Cerebellar cortex (tissue), 1 donor: ENCODE results near the gene EEFSEC.

Experiments used
- DNase-seq: peaks from one replicate; pipeline ENCODE4 v3.0.0-alpha.2; 2015; ENCODE audit warnings: low spot score

EEFSEC gene

DNA sequence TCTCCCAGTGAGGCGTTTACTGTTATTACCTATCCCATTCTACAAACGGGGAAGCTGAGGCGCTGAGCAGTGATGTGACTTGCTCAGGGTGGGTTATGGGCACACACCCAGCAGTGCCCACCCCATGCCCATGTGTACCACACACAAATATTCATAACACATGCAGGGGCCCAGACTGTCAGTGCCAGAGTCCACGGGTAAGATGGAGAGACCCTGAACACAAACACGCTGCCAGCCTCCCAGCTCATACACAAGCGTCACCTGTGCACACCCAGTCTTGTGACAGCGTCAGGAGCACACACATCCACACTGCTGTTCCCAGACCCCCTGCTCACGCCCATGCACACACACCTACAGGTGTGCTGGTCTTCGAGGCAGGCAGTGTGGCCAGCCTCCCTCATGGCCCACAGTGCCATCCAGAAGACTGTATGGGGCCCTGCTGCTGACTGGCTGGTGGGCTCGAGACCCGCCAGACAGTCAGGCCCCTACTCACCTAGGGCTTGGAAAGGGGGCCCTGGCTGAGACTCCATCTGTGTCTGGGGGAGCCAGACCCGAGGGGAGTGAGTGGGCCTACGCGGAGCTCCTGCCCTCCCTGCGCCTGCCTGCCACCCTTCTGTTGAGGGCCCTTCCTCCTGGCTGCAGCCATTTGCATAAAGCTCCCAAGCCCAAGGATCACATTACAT lies 274.0 kb downstream of the EEFSEC start:
- no peak for DNase-seq

GRCh38 chr3:128427872-128428822 lies 274.9 kb downstream of the EEFSEC start:
- no peak for DNase-seq

DNA sequence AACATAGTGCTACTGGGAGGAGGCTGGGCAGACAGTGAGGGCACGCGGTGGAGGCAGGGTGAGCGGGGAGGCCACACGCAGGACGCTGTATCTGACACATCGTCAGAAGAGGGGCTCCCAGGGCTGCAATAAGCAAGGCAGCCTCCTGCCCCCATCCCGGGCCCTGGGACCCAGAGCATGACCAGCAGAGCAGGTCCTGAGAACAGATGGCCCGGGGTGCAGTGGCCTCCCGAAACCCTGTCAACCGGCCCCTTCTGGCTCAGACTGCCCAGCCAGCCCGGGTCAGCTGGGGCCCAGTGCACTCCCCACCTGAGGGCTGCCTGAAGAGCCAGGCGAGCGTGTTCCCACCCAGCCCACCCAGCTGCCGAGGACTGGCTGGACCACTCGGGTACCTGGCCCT lies 276.0 kb downstream of the EEFSEC start:
- no peak for DNase-seq

DNA sequence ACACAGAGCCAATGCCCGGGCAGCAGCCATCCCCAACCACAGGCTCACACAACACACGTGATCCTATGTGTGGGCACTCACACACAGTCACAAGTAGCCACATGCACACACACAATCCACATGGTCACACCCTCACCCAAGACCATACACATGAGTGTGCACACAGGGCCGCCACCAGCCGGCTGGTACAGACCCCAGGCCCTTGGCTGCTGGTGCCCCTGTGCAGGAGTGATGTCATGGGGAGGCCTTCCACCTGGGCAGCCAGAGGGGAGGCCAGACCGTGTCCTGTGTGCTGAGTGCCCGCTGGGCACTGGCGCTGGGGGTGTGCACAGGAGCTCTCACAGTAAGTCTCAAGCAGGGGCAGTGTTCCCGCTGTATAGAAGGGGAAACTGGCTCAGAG lies 276.5 kb downstream of the EEFSEC start:
- no peak for DNase-seq

DNA sequence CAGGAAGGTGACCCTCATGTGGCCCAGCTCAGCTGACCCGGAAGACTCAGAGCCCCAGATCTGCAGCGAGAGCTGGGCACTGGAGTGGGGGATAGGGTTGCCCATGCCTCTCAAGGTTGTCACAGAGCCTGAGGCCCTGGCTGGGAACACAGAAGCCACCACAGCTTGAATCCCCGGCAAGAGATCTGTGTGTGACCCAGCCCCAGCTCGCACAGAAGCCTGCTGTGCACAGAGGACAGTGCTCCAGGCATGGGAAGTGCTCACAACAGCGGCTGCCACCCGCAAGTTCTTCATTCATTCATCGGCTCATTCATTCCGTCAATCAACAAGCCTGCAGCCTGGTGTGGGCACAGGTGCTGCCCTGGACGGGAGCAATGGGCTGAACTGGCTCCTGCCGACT lies 277.0 kb downstream of the EEFSEC start:
- DNase-seq = no peak

GRCh38 chr3:128430731-128431130 lies 277.4 kb downstream of the EEFSEC start:
- DNase-seq = no peak

DNA sequence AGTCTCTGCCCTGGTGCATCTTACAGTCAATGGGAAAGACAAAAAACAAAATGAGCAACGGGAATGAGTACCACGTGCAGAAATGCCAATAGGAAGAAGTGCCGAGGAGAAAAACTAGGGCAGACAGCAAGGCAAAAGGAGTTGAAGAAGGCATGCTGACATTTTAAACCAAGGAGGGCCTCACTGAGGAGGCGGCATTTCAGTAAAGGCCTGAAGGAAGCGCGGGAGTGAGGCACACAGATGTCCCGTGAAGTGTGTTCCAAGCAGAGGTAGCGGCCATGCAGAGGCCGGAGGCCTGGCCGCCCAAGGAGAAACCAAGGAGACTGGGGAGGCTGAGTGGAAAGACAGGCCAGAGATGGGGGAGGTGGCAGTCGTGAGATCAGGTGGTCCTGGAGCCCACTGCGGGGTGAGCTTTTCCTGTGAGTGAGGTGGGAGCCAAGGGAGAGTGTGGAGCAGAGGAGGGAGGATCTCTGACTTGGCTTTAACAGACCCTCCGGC lies 278.6 kb downstream of the EEFSEC start:
- DNase-seq = no peak

DNA sequence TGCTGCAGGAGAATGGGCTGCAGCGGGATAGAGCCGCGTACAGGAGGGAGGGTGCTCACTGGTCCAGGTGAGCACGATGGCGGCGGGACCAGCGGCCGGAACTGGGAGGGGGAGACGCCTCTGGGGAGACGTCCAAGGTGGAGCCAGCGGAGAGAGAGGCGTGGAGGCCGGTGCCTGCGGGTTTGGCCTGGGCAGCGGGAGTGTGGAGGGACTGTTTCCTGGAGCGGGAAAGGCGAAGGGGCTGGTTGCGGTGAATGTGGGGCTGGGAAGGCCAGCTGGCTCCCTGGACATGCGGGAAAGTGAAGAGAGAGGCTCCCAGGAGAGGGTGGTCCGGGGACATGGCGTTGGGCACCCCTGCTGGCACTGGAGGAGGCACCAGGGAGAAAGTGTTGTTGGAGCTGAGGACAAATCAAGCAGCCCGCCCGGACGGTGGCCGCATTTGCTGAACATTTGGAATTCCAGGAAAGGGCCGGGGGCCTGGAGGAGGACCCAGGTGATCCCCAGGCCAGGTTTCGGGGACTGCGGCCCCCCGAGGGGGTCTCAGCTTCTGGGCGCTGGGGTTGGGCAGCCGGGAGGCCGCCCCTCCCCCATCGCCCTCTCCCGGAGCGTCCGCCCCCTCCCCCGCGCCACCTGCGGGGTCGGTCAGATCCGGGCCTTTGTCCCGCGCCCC lies 279.2 kb downstream of the EEFSEC start:
- DNase-seq = no peak

DNA sequence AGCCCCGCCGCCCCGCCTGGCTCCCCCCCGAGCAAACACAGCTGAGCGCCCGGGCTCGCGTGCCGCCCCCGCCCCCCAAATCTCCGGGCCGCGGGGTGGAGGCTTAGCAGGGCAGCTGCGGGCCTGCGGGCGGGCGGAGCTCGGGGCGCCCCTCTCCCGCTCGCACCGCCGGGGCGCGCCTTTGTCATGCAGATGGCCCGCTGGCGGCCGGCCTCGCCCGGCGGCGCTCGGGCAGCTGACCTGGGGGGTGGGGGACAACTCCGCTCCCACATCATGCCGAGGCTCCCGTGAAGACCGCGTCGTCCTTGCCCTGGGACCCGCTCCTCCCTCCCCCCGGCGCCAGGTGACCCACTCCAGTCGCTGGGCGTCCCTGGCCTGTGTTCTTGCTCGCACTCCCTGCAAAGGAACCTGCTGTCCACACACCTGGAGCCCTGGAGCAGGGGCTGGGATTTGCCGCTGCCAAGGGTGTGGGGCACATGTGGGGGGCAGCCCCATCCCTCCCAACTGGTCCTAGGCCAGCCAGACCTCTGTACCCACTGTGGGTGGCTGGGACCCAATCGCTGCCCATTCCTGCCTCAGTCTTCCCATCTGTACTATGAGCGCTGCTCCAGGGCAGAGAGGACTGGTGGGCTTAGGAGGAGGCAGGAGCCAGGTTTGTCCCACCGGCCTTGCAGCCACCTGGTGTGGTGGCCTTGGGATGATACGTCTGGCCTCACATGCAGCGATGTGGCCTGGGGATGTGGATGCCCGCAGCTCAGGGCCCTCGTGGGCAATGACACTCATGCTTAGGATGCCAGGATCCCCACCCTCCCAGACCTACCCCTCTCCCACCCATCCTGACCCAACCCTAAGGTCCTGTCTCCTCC lies 279.9 kb downstream of the EEFSEC start:
- DNase-seq = no peak

DNA sequence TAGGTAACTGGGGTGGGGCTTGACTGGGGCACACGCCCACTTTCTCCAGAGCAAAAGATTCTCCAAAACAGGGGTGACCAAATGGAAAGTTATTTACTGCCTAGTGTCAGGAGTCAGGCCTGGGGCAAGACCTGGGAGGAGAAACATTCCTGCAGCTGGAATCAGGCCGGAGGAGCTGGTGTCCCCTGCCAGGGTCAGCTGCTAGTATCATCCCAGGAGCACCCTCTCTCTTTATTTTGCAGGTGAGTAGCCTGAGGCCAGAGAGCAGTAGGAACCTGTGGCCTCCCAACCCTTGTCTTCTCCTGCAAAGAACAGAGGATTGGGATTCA lies 280.5 kb downstream of the EEFSEC start:
- DNase-seq = no peak

- DNase-seq = no peak
These were observed 281.2 kb downstream of the EEFSEC start for GRCh38 chr3:128434524-128434923.

- DNase-seq = peak; percentile 12
These were observed 281.8 kb downstream of the EEFSEC start for GRCh38 chr3:128435058-128435457.

GRCh38 chr3:128435561-128435960 lies 282.3 kb downstream of the EEFSEC start:
- DNase-seq = no peak

GRCh38 chr3:128436214-128436613 lies 282.9 kb downstream of the EEFSEC start:
- no peak for DNase-seq

GRCh38 chr3:128438488-128439072 lies 285.3 kb downstream of the EEFSEC start:
- peak; percentile 15 for DNase-seq

DNA sequence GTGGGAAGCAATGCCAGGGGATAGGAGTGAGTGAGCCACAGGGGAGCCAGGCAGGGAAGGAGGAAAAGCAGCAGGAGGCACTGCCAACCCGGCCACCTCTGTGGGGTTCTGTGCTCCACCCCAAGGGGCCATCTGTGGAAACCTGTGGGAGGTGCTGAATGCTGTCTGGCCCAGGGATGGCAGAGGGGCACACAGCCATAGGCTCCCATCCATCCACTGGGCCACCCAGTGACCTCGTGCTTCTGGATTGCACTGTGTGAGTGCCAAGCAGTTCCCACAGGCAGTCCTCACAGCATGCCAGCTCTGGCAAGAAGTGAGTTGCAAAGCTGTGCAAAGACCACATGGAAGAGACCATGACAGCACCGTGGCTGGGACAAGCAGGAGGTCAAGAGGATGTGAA lies 285.9 kb downstream of the EEFSEC start:
- no peak for DNase-seq

DNA sequence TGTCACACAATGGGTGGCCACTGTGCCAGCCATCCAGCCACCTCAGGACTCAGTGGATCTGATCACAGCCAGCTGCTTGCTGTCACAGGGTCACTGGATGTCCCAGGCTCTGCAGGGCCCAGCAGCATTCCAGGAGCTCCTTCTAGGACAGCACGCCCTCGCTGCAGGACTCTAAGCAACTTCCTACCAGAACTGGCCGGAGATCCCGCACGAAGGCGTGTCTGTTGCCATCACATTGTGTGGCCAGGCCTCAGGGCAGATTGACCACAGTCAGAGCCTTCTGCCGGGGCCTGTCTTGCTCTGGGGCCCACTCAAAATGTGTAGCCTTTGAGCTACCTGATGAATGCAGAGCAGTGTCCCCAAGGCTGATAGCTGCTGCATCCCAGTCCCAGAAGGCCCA lies 288.8 kb downstream of the EEFSEC start:
- no peak for DNase-seq

GRCh38 chr3:128442949-128443348 lies 289.7 kb downstream of the EEFSEC start:
- DNase-seq = no peak

DNA sequence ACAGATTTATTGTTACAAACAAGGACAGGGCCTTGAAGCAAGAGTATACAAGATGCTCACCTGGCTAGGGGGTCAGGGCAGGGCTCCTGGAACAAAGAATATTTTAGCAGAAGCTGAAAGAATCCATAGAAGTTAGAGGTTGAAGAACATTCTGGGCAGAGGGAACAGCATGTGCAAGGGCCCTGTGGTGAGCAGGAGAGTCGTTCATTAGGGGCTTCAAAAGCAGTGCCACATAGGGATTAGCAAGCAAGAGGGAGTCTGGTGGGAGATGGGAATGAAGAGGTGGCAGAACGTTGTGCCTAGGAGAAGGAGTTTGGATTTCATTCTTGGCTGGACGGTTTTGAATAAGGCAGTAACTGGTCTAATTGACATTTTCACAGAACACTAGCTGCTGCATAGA lies 290.5 kb downstream of the EEFSEC start:
- no peak for DNase-seq

GRCh38 chr3:128445357-128445756 lies 292.1 kb downstream of the EEFSEC start:
- no peak for DNase-seq

- DNase-seq = no peak
These were observed 293.5 kb downstream of the EEFSEC start for GRCh38 chr3:128446821-128447220.
